ENCODE measurements around the gene RELB.

RELB gene

GRCh38 chr19:45038931-45039893 is 37.9 kb downstream of the RELB start, which contains the start of gene CLASRP:
TSS of gene CLASRP (plus strand) at chr19:45039045. CDS start at chr19:45040213, 1,168 bp downstream.
- DNase-seq (ENCODE audit: insufficient read length, low spot score) (peak; percentile 70), FAIRE-seq (no peak)
- no peak for TF ChIP-seq CTCF (IDR thresholded peaks at IDR 0.05; ENCODE audit: insufficient read depth, missing control alignments)

GRCh38 chr19:45040059-45040771 is 39.0 kb downstream of the RELB start:
- no peak for DNase-seq (ENCODE audit: insufficient read length, low spot score)
- TF ChIP-seq CTCF (IDR thresholded peaks at IDR 0.05; ENCODE audit: insufficient read depth, missing control alignments), result no peak
- no peak for FAIRE-seq

- no peak for TF ChIP-seq CTCF (IDR thresholded peaks at IDR 0.05; ENCODE audit: insufficient read depth, missing control alignments)
- DNase-seq (ENCODE audit: insufficient read length, low spot score) (no peak), FAIRE-seq (no peak)
These were observed 39.9 kb downstream of the RELB start for GRCh38 chr19:45041125-45041524.

- no peak for DNase-seq (ENCODE audit: insufficient read length, low spot score)
- no peak for TF ChIP-seq CTCF (IDR thresholded peaks at IDR 0.05; ENCODE audit: insufficient read depth, missing control alignments)
- FAIRE-seq, result no peak
These were observed 44.5 kb downstream of the RELB start for GRCh38 chr19:45045671-45046353.

- TF ChIP-seq CTCF (IDR thresholded peaks at IDR 0.05; ENCODE audit: insufficient read depth, missing control alignments), result no peak
- no peak for DNase-seq (ENCODE audit: insufficient read length, low spot score)
- FAIRE-seq, result no peak
These were observed 45.1 kb downstream of the RELB start for GRCh38 chr19:45046355-45046754.

- no peak for FAIRE-seq
- DNase-seq (ENCODE audit: insufficient read length, low spot score), result no peak
- TF ChIP-seq CTCF (IDR thresholded peaks at IDR 0.05; ENCODE audit: insufficient read depth, missing control alignments), result no peak
These were observed 46.0 kb downstream of the RELB start for GRCh38 chr19:45047188-45047797.

Data from D721Med (cell line).